ENCODE data around the gene GRIN2A.

DNA sequence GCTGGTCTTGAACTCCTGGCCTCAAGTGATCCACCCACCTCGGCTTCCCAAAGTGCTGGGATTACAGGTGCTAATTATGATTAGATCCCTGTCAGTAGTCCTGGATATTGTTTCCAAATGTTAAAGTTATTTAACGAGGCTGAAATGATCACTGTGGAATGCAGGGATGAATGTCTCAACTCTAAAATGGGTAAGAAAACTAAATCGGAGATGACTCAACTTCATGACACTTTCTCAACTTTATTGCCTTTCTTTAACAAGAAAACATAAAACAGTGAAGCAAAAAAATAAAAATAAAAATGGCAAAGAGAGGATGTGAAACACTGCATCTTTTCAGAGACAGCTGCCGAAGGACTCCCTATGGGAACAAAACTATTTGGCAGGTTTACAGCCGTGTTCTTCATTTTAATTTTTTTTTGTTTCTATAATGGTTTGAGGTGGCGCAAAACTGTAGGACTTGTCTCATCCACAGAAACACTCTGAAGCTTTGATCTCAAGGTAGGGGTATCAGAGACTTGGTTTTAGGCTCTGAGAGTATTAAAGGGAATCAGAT is 382.0 kb downstream of the GRIN2A start:
- TF ChIP-seq ZNF274 (IDR thresholded peaks at IDR 0.05; ENCODE audit: low read depth, low read length) = no peak
- no peak for TF ChIP-seq YY1 (IDR thresholded peaks at IDR 0.05; ENCODE audit: insufficient read depth, insufficient read length)
- no peak for TF ChIP-seq SUZ12 (IDR thresholded peaks at IDR 0.05; ENCODE audit: extremely low read depth, insufficient read depth, insufficient read length)

Measured in NT2/D1 (cell line).